Glomerular visceral epithelial cell (primary cell): ENCODE measurements around the gene KRTAP10-4.
"Not testable (repeated sequence)": the region's sequence is repeated elsewhere in the genome, so short reads cannot be mapped to it uniquely, and the experiment has no call there.

Source experiments
- DNase-seq: peaks from one replicate; pipeline ENCODE4 v3.0.0-alpha.2; 2016; ENCODE audit errors: extremely low spot score

Gene KRTAP10-4

GRCh38 chr21:44573630-44574456 lies at the start of gene KRTAP10-4:
Gene KRTAP10-4, plus strand, starts transcription at chr21:44573729. Its CDS starts 30 bp downstream, at chr21:44573759.
- not testable (repeated sequence) for DNase-seq

GRCh38 chr21:44524414-44525371 lies 48.8 kb upstream of the KRTAP10-4 start:
- no peak for DNase-seq

- no peak for DNase-seq
These were observed 48.0 kb upstream of the KRTAP10-4 start for GRCh38 chr21:44525391-44526095.

- DNase-seq, result no peak
These were observed 47.2 kb upstream of the KRTAP10-4 start for GRCh38 chr21:44526096-44526997.

GRCh38 chr21:44527156-44527982 lies 46.2 kb upstream of the KRTAP10-4 start:
- no peak for DNase-seq

- DNase-seq, result no peak
These were observed 45.4 kb upstream of the KRTAP10-4 start for GRCh38 chr21:44527983-44528633.

- no peak for DNase-seq
These were observed 44.9 kb upstream of the KRTAP10-4 start for GRCh38 chr21:44528634-44528995.

- DNase-seq, result no peak
These were observed 44.5 kb upstream of the KRTAP10-4 start for GRCh38 chr21:44529011-44529421.

- DNase-seq, result no peak
These were observed 43.9 kb upstream of the KRTAP10-4 start for GRCh38 chr21:44529503-44530125.

- no peak for DNase-seq
These were observed 43.2 kb upstream of the KRTAP10-4 start for GRCh38 chr21:44530221-44530902.

- DNase-seq, result no peak
These were observed 42.5 kb upstream of the KRTAP10-4 start for GRCh38 chr21:44530903-44531605.

GRCh38 chr21:44531606-44532564 lies 41.6 kb upstream of the KRTAP10-4 start:
- no peak for DNase-seq

GRCh38 chr21:44532712-44533111 lies 40.8 kb upstream of the KRTAP10-4 start:
- no peak for DNase-seq

GRCh38 chr21:44533121-44533890 lies 40.2 kb upstream of the KRTAP10-4 start:
- DNase-seq, result no peak

GRCh38 chr21:44533891-44534627 lies 39.5 kb upstream of the KRTAP10-4 start:
- DNase-seq, result no peak
